H9 (cell line): ENCODE data around the gene KCNA5. TPM values are rescaled to one million over a fixed set of nuclear protein-coding genes. Genes with fewer than 3 reads are reported as not detected.

Experiments
- DNase-seq: peaks from one replicate; pipeline ENCODE4 v3.0.0-alpha.2; 2017
- H2AFZ ChIP-seq: one replicate; pipeline ENCODE4 v1.6.1; 2013; ENCODE audit warnings: mild to moderate bottlenecking, low read length, control low read depth, moderate library complexity
- H2AK5ac ChIP-seq: 2 replicates; pipeline ENCODE4 v1.6.1; 2013; ENCODE audit warnings: low read length, control low read depth, mixed read lengths; ENCODE audit not compliant: insufficient read length
- H2BK120ac ChIP-seq: one replicate; pipeline ENCODE4 v1.6.1; 2013; ENCODE audit warnings: low read depth, mild to moderate bottlenecking, low read length, control low read depth, inconsistent platforms; ENCODE audit not compliant: poor library complexity, severe bottlenecking
- H2BK12ac ChIP-seq: 2 replicates; pipeline ENCODE4 v1.6.1; 2013; ENCODE audit warnings: low read length, control low read depth, mixed read lengths, low read depth; ENCODE audit not compliant: insufficient read length
- H2BK15ac ChIP-seq: 2 replicates; pipeline ENCODE4 v1.6.1; 2013; ENCODE audit warnings: low read depth, low read length, control low read depth
- H2BK20ac ChIP-seq: one replicate; pipeline ENCODE4 v1.6.1; 2013; ENCODE audit warnings: low read depth, mild to moderate bottlenecking, low read length, control low read depth, inconsistent platforms; ENCODE audit not compliant: poor library complexity, severe bottlenecking
- H2BK5ac ChIP-seq: 2 replicates; pipeline ENCODE4 v1.6.1; 2013; ENCODE audit warnings: low read length, control low read depth, mixed read lengths; ENCODE audit not compliant: insufficient read length
- H3K14ac ChIP-seq: 2 replicates; pipeline ENCODE4 v1.6.1; 2013; ENCODE audit warnings: low read length, control low read depth; ENCODE audit not compliant: insufficient read depth
- H3K18ac ChIP-seq: 2 replicates; pipeline ENCODE4 v1.6.1; 2013; ENCODE audit warnings: low read depth, mild to moderate bottlenecking, mixed read lengths, low read length, control low read depth; ENCODE audit not compliant: insufficient read length
- H3K23ac ChIP-seq: 2 replicates; pipeline ENCODE4 v1.6.1; 2013; ENCODE audit warnings: low read length, control low read depth, mixed read lengths, low read depth; ENCODE audit not compliant: insufficient read length
- H3K23me2 ChIP-seq: 2 replicates; pipeline ENCODE4 v1.6.1; 2013; ENCODE audit warnings: low read depth, mild to moderate bottlenecking, mixed read lengths, low read length, control low read depth; ENCODE audit not compliant: insufficient read length, poor library complexity, severe bottlenecking
- H3K27ac ChIP-seq: 2 replicates; pipeline ENCODE4 v1.5.1; 2013; ENCODE audit warnings: low read length, control low read depth, mixed read lengths, low read depth; ENCODE audit not compliant: insufficient read length
- H3K27me3 ChIP-seq: 2 replicates; pipeline ENCODE4 v1.6.1; 2013; ENCODE audit warnings: low read length, control low read depth, inconsistent platforms; ENCODE audit not compliant: insufficient read depth
- H3K4ac ChIP-seq: 2 replicates; pipeline ENCODE4 v1.6.1; 2013; ENCODE audit warnings: low read depth, mild to moderate bottlenecking, control low read depth, inconsistent platforms, low read length, moderate library complexity
- H3K4me1 ChIP-seq: 2 replicates; pipeline ENCODE4 v1.6.1; 2013; ENCODE audit warnings: low read length, control low read depth, inconsistent platforms; ENCODE audit not compliant: insufficient read depth
- H3K4me2 ChIP-seq: 2 replicates; pipeline ENCODE4 v1.6.1; 2013; ENCODE audit warnings: low read length, control low read depth, mixed read lengths; ENCODE audit not compliant: insufficient read length, insufficient read depth
- H3K56ac ChIP-seq: 2 replicates; pipeline ENCODE4 v1.6.1; 2013; ENCODE audit warnings: low read depth, mild to moderate bottlenecking, mixed read lengths, low read length, control low read depth; ENCODE audit not compliant: insufficient read length
- H3K79me1 ChIP-seq: 2 replicates; pipeline ENCODE4 v1.6.1; 2013; ENCODE audit warnings: low read depth, mild to moderate bottlenecking, moderate library complexity, low read length, control low read depth, inconsistent platforms; ENCODE audit not compliant: insufficient read depth, poor library complexity, severe bottlenecking
- H3K79me2 ChIP-seq: 2 replicates; pipeline ENCODE4 v1.6.1; 2013; ENCODE audit warnings: low read length, control low read depth, inconsistent platforms; ENCODE audit not compliant: insufficient read depth
- H3K9ac ChIP-seq: 2 replicates; pipeline ENCODE4 v1.6.1; 2013; ENCODE audit warnings: low read length, control low read depth, mixed read lengths; ENCODE audit not compliant: insufficient read length; ENCODE audit errors: extremely low read depth
- H3K9me3 ChIP-seq: one replicate; pipeline ENCODE4 v1.6.1; 2013; ENCODE audit warnings: low read depth, low read length, inconsistent platforms; ENCODE audit not compliant: control insufficient read depth
- H3T11ph ChIP-seq: one replicate; pipeline ENCODE4 v1.6.1; 2013; ENCODE audit warnings: mild to moderate bottlenecking, low read length, control low read depth, inconsistent platforms
- H4K20me1 ChIP-seq: one replicate; pipeline ENCODE4 v1.6.1; 2013; ENCODE audit not compliant: control insufficient read depth, insufficient read length, insufficient read depth
- H4K5ac ChIP-seq: 2 replicates; pipeline ENCODE4 v1.6.1; 2013; ENCODE audit warnings: low read depth, mild to moderate bottlenecking, mixed read lengths, low read length, control low read depth; ENCODE audit not compliant: insufficient read length
- H4K8ac ChIP-seq: replicated peaks from 2 replicates; pipeline ENCODE4 v1.6.1; 2013; ENCODE audit warnings: low read length, control low read depth, mixed read lengths, low read depth; ENCODE audit not compliant: insufficient read length
- H4K91ac ChIP-seq: 2 replicates; pipeline ENCODE4 v1.6.1; 2013; ENCODE audit warnings: low read depth, mild to moderate bottlenecking, moderate library complexity, mixed read lengths, low read length, control low read depth; ENCODE audit not compliant: insufficient read length
- H3K27ac Mint-ChIP-seq, 3 experiments: 2 replicates in 2 of 3; 3 replicates in 1 of 3; pipeline ENCODE4 v1.8.0; 2020 to 2021; ENCODE audit warnings: mixed read lengths in 3 of 3, mild to moderate bottlenecking in 1 of 3, moderate library complexity in 1 of 3
- H3K27me3 Mint-ChIP-seq: 2 replicates; pipeline ENCODE4 v1.8.0; 2021; ENCODE audit warnings: low read depth, mild to moderate bottlenecking, moderate library complexity, mixed read lengths
- H3K36me3 Mint-ChIP-seq, 3 experiments: 2 replicates in 2 of 3; 3 replicates in 1 of 3; pipeline ENCODE4 v1.8.0; 2020 to 2021; ENCODE audit warnings: low read depth in 3 of 3, mixed read lengths in 3 of 3; ENCODE audit not compliant: insufficient read depth in 1 of 3
- H3K4me1 Mint-ChIP-seq, 2 experiments: 2 replicates each; pipeline ENCODE4 v1.8.0; 2020; ENCODE audit warnings: mixed read lengths in 2 of 2
- H3K4me3 Mint-ChIP-seq, 2 experiments: 2 replicates in 1 of 2; 3 replicates in 1 of 2; pipeline ENCODE4 v1.8.0; 2020 to 2021; ENCODE audit warnings: mild to moderate bottlenecking in 2 of 2, mixed read lengths in 2 of 2, moderate library complexity in 1 of 2
- H3K9me3 Mint-ChIP-seq, 2 experiments: 2 replicates in 1 of 2; 3 replicates in 1 of 2; pipeline ENCODE4 v1.8.0; 2020; ENCODE audit warnings: mild to moderate bottlenecking in 2 of 2, mixed read lengths in 2 of 2, moderate library complexity in 1 of 2
- WGBS: extraction: QIAGEN DNeasy Blood & Tissue Kit; methylation state at CpG from one replicate; pipeline ENCODE4 v1.1.7; 2013; ENCODE audit warnings: missing lambda C conversion rate, low lambda C conversion rate, mixed read lengths; ENCODE audit not compliant: insufficient read length; ENCODE audit errors: extremely low coverage; 5-methylcytosine and 5-hydroxymethylcytosine counted together
- total RNA-seq: library from RNA; stranded (reverse); gene quantifications from 2 replicates; pipeline ENCODE4 v1.2.1, GENCODE V29; 2021
- TF ChIP-seq, protein P1 (sequence below): fragments of 200-600 bp; sonication (generic); conservative IDR thresholded peaks from 3 replicates; pipeline ENCODE4 v1.8.0; 2021; ENCODE audit warnings: antibody characterized with exemption, mild to moderate bottlenecking

KCNA5 gene
- total RNA-seq, 1 experiment from 2014 or later = 0.22 TPM

DNA sequence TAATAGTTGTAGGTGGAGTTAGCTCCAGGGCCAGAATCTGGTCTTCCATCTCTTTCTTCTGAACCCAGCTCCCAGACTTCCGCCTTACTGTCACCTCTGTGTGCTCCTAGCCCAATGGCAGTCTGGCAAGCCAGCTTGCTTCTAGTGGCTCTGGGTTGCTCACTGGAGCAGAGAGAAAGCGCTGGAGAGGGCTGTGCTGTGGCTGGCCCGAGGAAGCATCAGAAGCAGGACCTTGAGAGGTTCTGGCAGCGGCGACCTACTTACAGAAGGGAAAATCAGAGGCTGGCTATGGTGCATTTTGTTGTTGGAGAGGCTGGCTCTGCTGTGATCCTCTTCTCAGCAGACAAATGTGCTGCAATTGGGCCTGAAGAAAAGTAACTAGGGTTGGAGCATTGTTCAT is 28.6 kb downstream of the KCNA5 start:
- WGBS = no CpG with 5 or more reads among the region's 5 CpGs
- Histone ChIP-seq H2BK15ac (no peak overlapping the region), H2BK20ac (no peak overlapping the region), H3K4me2 (no peak overlapping the region), H2BK120ac (no peak overlapping the region), H3K23me2 (no peaks in the 10 kb centered on the region), H2BK5ac (no peak overlapping the region), H3K14ac (no peak overlapping the region), H3K9ac (no peak overlapping the region), H4K5ac (no peak overlapping the region), H4K20me1 (no peaks in the 10 kb centered on the region), H2AFZ (no peak overlapping the region), H3K18ac (no peak overlapping the region), H3K9me3 (no peaks in the 10 kb centered on the region), H2AK5ac (no peak overlapping the region), H3T11ph (no peak overlapping the region), H3K23ac (no peak overlapping the region), H3K79me2 (no peaks in the 10 kb centered on the region), H3K79me1 (no peaks in the 10 kb centered on the region), H2BK12ac (no peak overlapping the region), H3K4ac (no peak overlapping the region), H4K8ac (no peak overlapping the region), H3K56ac (no peak overlapping the region), H4K91ac (no peak overlapping the region), H3K27me3 (no peaks in the 10 kb centered on the region), H3K27ac (no peak overlapping the region), H3K4me1 (no peaks in the 10 kb centered on the region; the same call in 1 of the 2 replicates)
- H3K27ac Mint-ChIP-seq = no peak overlapping the region
- no peaks in the 10 kb centered on the region for H3K9me3 Mint-ChIP-seq
- TF ChIP-seq, protein P1, sequence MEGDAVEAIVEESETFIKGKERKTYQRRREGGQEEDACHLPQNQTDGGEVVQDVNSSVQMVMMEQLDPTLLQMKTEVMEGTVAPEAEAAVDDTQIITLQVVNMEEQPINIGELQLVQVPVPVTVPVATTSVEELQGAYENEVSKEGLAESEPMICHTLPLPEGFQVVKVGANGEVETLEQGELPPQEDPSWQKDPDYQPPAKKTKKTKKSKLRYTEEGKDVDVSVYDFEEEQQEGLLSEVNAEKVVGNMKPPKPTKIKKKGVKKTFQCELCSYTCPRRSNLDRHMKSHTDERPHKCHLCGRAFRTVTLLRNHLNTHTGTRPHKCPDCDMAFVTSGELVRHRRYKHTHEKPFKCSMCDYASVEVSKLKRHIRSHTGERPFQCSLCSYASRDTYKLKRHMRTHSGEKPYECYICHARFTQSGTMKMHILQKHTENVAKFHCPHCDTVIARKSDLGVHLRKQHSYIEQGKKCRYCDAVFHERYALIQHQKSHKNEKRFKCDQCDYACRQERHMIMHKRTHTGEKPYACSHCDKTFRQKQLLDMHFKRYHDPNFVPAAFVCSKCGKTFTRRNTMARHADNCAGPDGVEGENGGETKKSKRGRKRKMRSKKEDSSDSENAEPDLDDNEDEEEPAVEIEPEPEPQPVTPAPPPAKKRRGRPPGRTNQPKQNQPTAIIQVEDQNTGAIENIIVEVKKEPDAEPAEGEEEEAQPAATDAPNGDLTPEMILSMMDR = no peak
- no peak overlapping the region for H3K4me3 Mint-ChIP-seq
- H3K27me3 Mint-ChIP-seq = peaks cover 3% of the 10 kb centered on the region
- no peak for DNase-seq
- H3K36me3 Mint-ChIP-seq = no peaks in the 10 kb centered on the region
- H3K4me1 Mint-ChIP-seq = peaks cover 24 to 38% of the 10 kb centered on the region in 2 experiments
